Measurements from ENCODE around the gene TFAP2C. TPM values are rescaled to one million over a fixed set of nuclear protein-coding genes. Genes with fewer than 3 reads are reported as not detected.

The TFAP2C gene
- total and polyA plus RNA-seq, 2 experiments from 2014 or later: 1.7 to 3.7 TPM

GRCh38 chr20:56630086-56630493 is 984 bp downstream of the TFAP2C start:
- Histone ChIP-seq H3K4me1 (ENCODE audit: insufficient read depth) (peaks cover 37% of the 10 kb centered on the region), H3K27ac (peak overlapping the region; percentile 23), H3K9me3 (ENCODE audit: low read depth) (no peaks in the 10 kb centered on the region), H3K9me2 (replicated peaks; ENCODE audit: insufficient read depth) (no peaks in the 10 kb centered on the region), H4K20me1 (ENCODE audit: insufficient read depth, poor library complexity, severe bottlenecking) (no peaks in the 10 kb centered on the region), H3K27me3 (peaks cover 99% of the 10 kb centered on the region), H3K4me2 (peak overlapping the region; percentile 96), H3K4me3 (peak overlapping the region; percentile 62), H3K79me2 (no peaks in the 10 kb centered on the region), H3K36me3 (replicated peaks; ENCODE audit: insufficient read depth, low read depth) (no peaks in the 10 kb centered on the region), H2AFZ (peak overlapping the region; percentile 73)
- TF ChIP-seq CTCF (IDR thresholded peaks at IDR 0.05; ENCODE audit: poor library complexity) (peak; percentile 71), EZH2phosphoT487 (IDR thresholded peaks at IDR 0.05; ENCODE audit: low read depth, severe bottlenecking, unreplicated experiment) (no peak), EZH2 (IDR thresholded peaks at IDR 0.05; ENCODE audit: borderline replicate concordance) (no peak)
- 2% methylated on average over 33 of the region's 38 CpGs for WGBS (ENCODE audit: low lambda C conversion rate, missing lambda C conversion rate)
- peak; percentile 85 for DNase-seq (ENCODE audit: low spot score)

GRCh38 chr20:56630506-56631317 is 1.6 kb downstream of the TFAP2C start:
- H3K27me3 ChIP-seq: peaks cover 98% of the 10 kb centered on the region
- no peaks in the 10 kb centered on the region for H3K9me3 ChIP-seq (ENCODE audit: low read depth)
- peak overlapping the region; percentile 73 for H2AFZ ChIP-seq
- H3K27ac ChIP-seq: no peak overlapping the region
- no peaks in the 10 kb centered on the region for H3K36me3 ChIP-seq (replicated peaks; ENCODE audit: insufficient read depth, low read depth)
- no peaks in the 10 kb centered on the region for H4K20me1 ChIP-seq (ENCODE audit: insufficient read depth, poor library complexity, severe bottlenecking)
- H3K4me3 ChIP-seq: peak overlapping the region; percentile 62
- H3K4me1 ChIP-seq (ENCODE audit: insufficient read depth): peaks cover 37% of the 10 kb centered on the region
- WGBS (ENCODE audit: low lambda C conversion rate, missing lambda C conversion rate): 3% methylated on average over 64 of the region's 82 CpGs
- H3K9me2 ChIP-seq (replicated peaks; ENCODE audit: insufficient read depth): no peaks in the 10 kb centered on the region
- TF ChIP-seq EZH2phosphoT487 (IDR thresholded peaks at IDR 0.05; ENCODE audit: low read depth, severe bottlenecking, unreplicated experiment) (peak; percentile 52), EZH2 (IDR thresholded peaks at IDR 0.05; ENCODE audit: borderline replicate concordance) (no peak)
- no peaks in the 10 kb centered on the region for H3K79me2 ChIP-seq
- H3K4me2 ChIP-seq: peak overlapping the region; percentile 96
- DNase-seq (ENCODE audit: low spot score): peak; percentile 39

DNA sequence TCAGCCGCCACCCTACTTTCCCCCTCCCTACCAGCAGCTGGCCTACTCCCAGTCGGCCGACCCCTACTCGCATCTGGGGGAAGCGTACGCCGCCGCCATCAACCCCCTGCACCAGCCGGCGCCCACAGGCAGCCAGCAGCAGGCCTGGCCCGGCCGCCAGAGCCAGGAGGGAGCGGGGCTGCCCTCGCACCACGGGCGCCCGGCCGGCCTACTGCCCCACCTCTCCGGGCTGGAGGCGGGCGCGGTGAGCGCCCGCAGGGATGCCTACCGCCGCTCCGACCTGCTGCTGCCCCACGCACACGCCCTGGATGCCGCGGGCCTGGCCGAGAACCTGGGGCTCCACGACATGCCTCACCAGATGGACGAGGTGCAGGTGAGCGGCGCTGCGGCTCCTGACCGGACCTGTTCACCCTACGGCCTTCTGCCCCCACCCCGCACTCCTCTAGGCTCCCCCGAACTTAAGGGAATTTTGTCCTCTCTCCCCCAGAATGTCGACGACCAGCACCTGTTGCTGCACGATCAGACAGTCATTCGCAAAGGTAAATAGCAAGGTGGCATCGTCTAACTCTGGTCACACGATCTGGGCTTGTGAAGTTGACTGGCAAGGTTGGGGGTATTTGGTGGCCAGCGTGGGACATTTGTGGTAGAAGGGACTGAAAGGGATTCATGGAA is 2.3 kb downstream of the TFAP2C start:
- WGBS (ENCODE audit: low lambda C conversion rate, missing lambda C conversion rate): 19% methylated on average over 48 of the region's 48 CpGs
- Histone ChIP-seq H3K4me2 (peak overlapping the region; percentile 96), H3K9me2 (replicated peaks; ENCODE audit: insufficient read depth) (no peaks in the 10 kb centered on the region), H3K27me3 (peaks cover 94% of the 10 kb centered on the region), H3K9me3 (ENCODE audit: low read depth) (no peaks in the 10 kb centered on the region), H2AFZ (no peak overlapping the region), H3K79me2 (no peaks in the 10 kb centered on the region), H3K4me3 (peak overlapping the region; percentile 62), H3K4me1 (ENCODE audit: insufficient read depth) (peaks cover 33% of the 10 kb centered on the region), H3K27ac (no peak overlapping the region), H3K36me3 (replicated peaks; ENCODE audit: insufficient read depth, low read depth) (no peaks in the 10 kb centered on the region), H4K20me1 (ENCODE audit: insufficient read depth, poor library complexity, severe bottlenecking) (no peaks in the 10 kb centered on the region)
- TF ChIP-seq EZH2 (IDR thresholded peaks at IDR 0.05; ENCODE audit: borderline replicate concordance) (peak; percentile 83), EZH2phosphoT487 (IDR thresholded peaks at IDR 0.05; ENCODE audit: low read depth, severe bottlenecking, unreplicated experiment) (no peak)
- DNase-seq (ENCODE audit: low spot score): no peak

GRCh38 chr20:56631990-56632327 is 2.9 kb downstream of the TFAP2C start:
- Histone ChIP-seq H3K4me3 (no peak overlapping the region), H3K79me2 (no peaks in the 10 kb centered on the region), H3K4me1 (ENCODE audit: insufficient read depth) (peaks cover 28% of the 10 kb centered on the region), H4K20me1 (ENCODE audit: insufficient read depth, poor library complexity, severe bottlenecking) (no peaks in the 10 kb centered on the region), H3K36me3 (replicated peaks; ENCODE audit: insufficient read depth, low read depth) (no peaks in the 10 kb centered on the region), H3K9me2 (replicated peaks; ENCODE audit: insufficient read depth) (no peaks in the 10 kb centered on the region), H3K27ac (no peak overlapping the region), H2AFZ (no peak overlapping the region), H3K9me3 (ENCODE audit: low read depth) (no peaks in the 10 kb centered on the region), H3K27me3 (peaks cover 94% of the 10 kb centered on the region), H3K4me2 (peak overlapping the region; percentile 96)
- no peak for DNase-seq (ENCODE audit: low spot score)
- 63% methylated on average over 5 of the region's 5 CpGs for WGBS (ENCODE audit: low lambda C conversion rate, missing lambda C conversion rate)
- TF ChIP-seq EZH2 (IDR thresholded peaks at IDR 0.05; ENCODE audit: borderline replicate concordance): no peak
- TF ChIP-seq EZH2phosphoT487 (IDR thresholded peaks at IDR 0.05; ENCODE audit: low read depth, severe bottlenecking, unreplicated experiment): no peak
- TF ChIP-seq CTCF (IDR thresholded peaks at IDR 0.05; ENCODE audit: poor library complexity): no peak

All from hepatocyte (in vitro differentiated cells).